Activated CD4-positive, CD25-positive, alpha-beta regulatory T cell treated with anti-CD3 and anti-CD28 coated beads, Interleukin-2, amount 50 U/mL, for 24 hours (primary cell): ENCODE measurements around the gene PIGB.
A peak's percentile ranks its signal among the peaks of the same experiment; 100 is the strongest.
"Not testable (repeated sequence)": the region's sequence is repeated elsewhere in the genome, so short reads cannot be mapped to it uniquely, and the experiment has no call there.

ENCODE experiments used
- ATAC-seq, 2 donors: fragments of 150-1000 bp; cut with Tn5 transposase; one replicate each; pipeline ENCODE4 v1.10.0; 2021; ENCODE audit warnings: mild to moderate bottlenecking in 1 of 2, moderate library complexity in 1 of 2

PIGB gene

GRCh38 chr15:55302801-55303200 lies 16.2 kb upstream of the PIGB start:
- not testable (repeated sequence) for ATAC-seq

DNA sequence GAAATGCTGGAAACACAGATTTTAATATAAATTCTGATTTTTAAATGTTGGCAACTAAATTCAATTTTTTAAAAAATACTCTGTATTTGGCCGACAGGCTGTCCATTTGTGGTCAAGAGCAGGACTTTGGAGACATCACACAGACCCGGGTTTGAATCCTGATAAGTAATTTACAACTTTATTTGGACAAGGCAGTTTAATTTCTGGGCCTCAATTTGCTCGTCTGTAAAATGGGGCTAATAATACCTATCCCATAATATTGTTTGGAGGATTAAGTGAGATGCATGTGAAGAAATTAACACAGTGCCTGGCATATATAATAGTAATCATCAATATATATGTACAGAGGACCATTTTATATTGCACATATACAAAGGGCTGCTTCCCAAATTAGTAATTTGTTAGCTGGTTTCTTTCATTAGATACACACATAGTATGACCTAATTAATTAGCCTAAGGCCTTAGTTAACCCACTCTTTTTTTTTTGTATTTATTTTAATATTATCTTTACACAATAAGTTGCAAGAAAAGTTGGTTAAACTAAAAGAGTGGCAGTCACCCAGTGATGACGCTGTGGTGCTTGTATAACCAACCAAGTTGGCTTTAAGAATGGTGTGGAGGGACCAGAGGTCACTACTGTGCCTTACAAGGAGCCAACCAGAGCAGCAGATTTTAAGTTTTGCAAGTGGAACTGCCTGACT lies 665 bp downstream of the PIGB start:
- no peak for ATAC-seq

DNA sequence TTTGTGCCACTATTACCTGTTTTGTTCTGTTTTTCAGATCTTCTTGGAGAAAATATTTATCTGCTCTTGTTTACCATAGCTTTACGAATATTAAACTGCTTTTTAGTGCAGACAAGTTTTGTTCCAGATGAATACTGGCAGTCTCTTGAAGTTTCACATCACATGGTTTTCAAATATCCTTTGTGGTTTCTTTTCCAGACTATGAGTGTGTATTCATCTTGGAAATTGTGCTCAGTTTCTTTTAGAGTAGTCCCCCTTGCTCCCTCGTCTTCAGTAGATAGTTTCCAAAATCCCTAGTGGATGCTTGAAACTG lies 1.2 kb downstream of the PIGB start:
- ATAC-seq: no peak

DNA sequence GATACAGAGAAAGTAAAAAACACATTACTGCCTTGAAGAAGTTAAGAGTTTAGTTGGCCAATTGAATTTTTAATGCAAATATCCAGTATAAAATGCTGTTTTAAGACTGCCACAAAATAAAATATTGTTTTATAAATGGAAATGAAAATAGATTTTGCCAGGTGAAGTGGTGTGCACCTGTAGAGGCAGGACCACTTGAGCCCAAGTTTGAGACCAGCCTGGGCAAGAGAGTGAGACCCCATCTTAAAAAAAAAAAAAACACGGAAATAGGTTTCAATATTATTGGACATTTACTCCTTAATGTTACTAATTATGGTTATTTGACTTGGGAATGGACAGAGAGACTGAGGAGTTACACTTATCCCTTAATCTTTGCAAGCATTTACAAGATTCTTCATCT lies 1.9 kb downstream of the PIGB start:
- no peak for ATAC-seq

DNA sequence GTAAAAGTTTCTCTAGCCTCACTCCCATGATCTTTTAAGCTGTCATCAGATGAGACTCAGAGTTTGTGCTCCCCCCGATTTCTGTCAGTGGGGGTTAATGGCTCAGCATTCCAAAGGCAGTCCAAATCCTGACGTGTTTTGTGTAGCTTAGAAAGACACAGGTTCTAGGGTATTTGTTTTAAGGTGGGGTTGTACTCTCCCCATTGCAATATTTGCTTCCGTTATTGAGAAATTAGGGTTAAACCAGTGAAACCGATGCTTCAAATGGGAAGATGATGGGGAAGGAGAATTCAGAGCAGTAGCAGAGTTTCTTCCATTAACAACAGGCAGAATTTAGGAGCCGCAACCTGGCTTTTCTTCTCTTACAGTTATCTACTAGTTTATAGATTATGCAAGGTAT lies 3.4 kb downstream of the PIGB start:
- ATAC-seq: no peak

DNA sequence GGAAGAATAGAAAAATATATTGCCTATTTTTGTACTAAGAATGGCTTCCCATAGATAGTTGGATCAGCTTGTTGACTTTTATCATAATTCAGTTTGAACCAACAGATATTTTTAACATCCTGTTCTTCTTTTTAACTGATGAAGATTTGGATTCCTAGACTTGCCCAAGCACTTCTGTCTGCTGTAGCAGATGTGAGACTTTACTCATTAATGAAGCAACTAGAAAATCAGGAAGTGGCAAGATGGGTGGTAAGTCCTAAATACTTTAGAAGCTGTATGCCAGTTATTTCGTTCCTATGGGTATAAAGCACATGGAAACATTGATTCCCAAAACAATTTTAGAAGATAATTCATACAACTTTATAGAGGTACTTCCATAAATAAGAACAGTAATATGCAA lies 8.4 kb downstream of the PIGB start:
- ATAC-seq: no peak

GRCh38 chr15:55334371-55334770 lies 15.3 kb downstream of the PIGB start:
- ATAC-seq: no peak

- ATAC-seq: no peak
Measured at GRCh38 chr15:55334997-55335396, 16.0 kb downstream of the PIGB start.

DNA sequence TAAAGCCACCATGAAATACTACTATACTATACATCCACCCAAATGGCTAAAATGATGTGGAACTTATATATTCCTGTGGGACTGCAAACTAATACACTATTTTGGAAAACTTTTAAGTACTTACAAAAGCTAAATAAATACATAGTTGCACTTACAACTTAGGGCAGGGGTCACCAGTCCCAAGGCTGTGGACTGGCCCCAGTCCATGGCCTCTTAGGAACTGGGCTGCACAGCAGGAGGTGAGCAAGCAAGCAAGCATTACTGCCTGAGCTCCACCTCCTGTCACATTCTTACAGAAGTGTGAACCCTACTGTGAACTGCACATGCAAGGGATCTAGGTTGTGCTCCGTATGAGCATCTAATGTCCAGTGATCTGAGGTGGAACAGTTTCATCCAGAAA lies 18.1 kb downstream of the PIGB start:
- ATAC-seq: no peak

GRCh38 chr15:55343168-55343567 lies 24.1 kb downstream of the PIGB start:
- ATAC-seq: no peak

DNA sequence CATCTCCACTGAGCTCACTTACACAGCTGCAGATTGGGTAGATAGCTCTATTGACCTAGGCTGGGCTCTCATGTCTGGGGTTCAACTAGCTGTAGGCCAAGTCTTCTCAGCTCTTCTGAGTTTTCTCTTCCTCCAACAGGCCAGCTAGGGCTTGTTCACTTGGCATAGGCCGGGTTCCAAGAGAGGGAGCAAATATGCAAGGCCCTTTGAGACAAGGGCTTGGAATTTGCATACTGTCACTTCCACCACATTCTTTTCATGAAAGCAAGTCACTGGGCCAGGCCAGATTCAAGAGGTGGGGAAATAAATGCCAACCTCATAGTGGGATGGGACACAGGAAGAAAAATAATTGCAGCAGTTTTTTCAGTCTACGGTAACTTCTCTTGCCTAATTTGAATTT lies 25.2 kb downstream of the PIGB start:
- no peak for ATAC-seq

DNA sequence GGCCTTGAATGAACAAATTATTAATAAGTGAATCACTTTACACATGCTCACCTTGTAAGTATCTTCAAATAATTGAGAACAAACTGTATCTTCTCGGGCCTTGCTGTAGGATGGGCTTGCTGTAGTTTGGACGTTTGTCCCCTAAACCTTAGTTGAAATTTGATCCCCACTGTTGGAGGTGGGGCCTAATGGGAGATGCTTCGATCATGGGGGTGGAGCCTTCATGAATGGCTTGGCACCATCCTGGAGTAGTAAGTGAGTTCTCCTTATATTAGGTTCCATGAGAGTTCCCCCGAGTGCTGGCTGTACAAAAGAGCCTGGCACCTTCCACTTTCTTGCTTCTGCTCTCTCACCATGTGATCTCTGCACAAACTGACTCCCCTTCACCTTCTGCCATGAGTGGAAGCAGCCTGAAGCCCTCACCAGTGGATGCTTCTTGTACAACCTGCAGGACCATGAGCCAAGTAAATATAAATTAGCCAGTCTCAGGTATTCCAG lies 29.3 kb downstream of the PIGB start:
- ATAC-seq: no peak

- ATAC-seq: no peak
Measured at GRCh38 chr15:55349282-55349681, 30.3 kb downstream of the PIGB start.

GRCh38 chr15:55353025-55353424 lies 34.0 kb downstream of the PIGB start:
- no peak for ATAC-seq

GRCh38 chr15:55356985-55357585 lies 38.1 kb downstream of the PIGB start:
- no peak for ATAC-seq

GRCh38 chr15:55357774-55358173 lies 38.8 kb downstream of the PIGB start:
- ATAC-seq: peak in 1 of 2 donors; percentile 62

DNA sequence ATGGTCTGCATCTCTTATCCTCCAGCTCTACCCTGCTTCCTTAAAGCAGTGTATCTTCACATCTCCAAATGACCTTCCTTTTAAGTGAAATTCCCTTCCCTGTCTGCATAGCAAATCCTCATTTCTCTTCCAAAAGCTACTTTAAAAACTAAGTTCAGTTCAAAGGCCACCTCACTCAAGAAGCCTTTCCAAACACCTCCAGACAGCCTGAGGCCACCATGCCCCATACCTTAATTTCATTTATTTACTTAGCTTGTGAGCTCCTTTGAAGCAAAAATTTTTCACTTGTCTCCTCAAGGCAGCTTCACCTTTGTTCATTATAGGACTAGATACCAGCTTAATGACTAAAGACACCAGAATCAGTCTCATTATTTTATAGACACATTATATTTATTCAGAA lies 39.4 kb downstream of the PIGB start:
- no peak for ATAC-seq

- no peak for ATAC-seq
Measured at GRCh38 chr15:55360256-55360655, 41.2 kb downstream of the PIGB start.

DNA sequence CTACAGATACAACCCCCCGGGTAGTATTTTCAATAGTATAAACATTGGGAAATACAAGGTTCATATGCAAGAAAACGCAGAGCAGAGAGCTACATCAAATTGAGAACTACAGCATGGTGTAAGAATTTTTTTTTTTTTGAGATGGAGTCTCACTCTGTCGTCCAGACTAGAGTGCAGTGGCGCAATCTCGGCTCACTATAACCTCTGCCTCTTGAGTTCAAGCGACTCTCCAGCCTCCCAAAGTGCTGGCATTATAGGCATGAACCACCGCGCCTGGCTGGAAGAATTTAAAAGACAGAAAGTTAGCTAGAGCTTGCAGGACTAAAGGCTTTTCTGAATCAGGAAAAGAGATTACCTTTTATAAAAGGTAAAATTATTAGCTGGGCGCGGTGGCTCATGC lies 42.0 kb downstream of the PIGB start:
- no peak for ATAC-seq

GRCh38 chr15:55362641-55363040 lies 43.6 kb downstream of the PIGB start:
- ATAC-seq: no peak

DNA sequence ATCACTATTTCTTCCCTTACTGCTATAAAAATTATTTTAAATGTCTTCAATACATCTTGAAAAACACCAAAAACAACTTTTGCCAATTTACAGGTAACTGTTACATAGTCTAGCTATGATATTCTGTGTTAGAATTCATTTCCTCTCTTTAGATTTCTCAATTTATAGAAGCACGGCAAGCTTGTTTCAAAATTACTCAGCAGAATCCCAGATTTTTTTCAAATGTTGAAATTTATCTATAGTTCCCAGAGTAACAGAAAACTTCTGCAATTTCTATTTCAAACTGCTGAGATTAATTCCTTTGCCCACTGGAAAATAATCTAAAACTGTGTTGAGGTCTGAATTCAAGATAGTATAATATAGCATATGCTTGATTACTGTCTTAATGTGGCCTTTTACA lies 48.0 kb downstream of the PIGB start:
- ATAC-seq: no peak

- ATAC-seq: no peak
Measured at GRCh38 chr15:55372701-55373440, 53.8 kb downstream of the PIGB start.

- ATAC-seq: no peak
Measured at GRCh38 chr15:55379095-55379494, 60.1 kb downstream of the PIGB start.

DNA sequence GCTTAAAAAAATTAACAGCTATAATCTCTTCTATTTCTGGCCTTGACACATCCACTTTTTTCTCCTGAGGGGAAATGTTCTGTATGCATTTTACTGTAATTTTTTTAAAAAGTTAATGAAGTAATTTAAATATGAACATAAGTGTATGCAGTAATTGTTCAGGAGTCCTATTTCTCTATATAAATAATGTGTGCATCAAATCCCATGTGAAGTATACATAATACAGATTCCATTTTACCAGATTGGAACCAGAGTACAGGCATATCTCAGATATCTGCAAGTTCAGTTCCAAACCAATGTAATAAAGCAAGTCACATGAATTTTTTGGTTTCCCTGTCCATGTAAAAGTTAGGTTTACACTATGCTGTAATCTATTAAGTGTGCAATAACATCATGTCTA lies 62.6 kb downstream of the PIGB start:
- ATAC-seq: no peak
